ENCODE measurements around the gene IL16.
"Not testable (repeated sequence)": the region's sequence is repeated elsewhere in the genome, so short reads cannot be mapped to it uniquely, and the experiment has no call there.

Gene IL16

GRCh38 chr15:81196576-81197254, at the start of gene IL16:
TSS of gene IL16 (plus strand) at chr15:81196879. CDS start at chr15:81225400, 28,521 bp downstream.
- Mint-ChIP-seq H3K27me3 (peaks cover 55% of the 10 kb centered on the region), H3K36me3 (ENCODE audit: insufficient read depth) (no peaks in the 10 kb centered on the region), H3K4me1 (no peaks in the 10 kb centered on the region), H3K4me3 (no peak within 1 kb of the TSS), H3K9me3 (no peaks in the 10 kb centered on the region), H3K27ac (ENCODE audit: low read depth) (no peak within 1 kb of the TSS)
- DNase-seq (ENCODE audit: low spot score in 2 of 2): no peak
- ATAC-seq (replicated peaks; ENCODE audit: extremely low read depth, poor library complexity, severe bottlenecking): no peak

- ATAC-seq (replicated peaks; ENCODE audit: extremely low read depth, poor library complexity, severe bottlenecking): no peak
- Mint-ChIP-seq H3K27ac (ENCODE audit: low read depth) (no peak overlapping the region), H3K27me3 (peaks cover 24% of the 10 kb centered on the region), H3K36me3 (ENCODE audit: insufficient read depth) (no peaks in the 10 kb centered on the region), H3K4me1 (no peaks in the 10 kb centered on the region), H3K9me3 (no peaks in the 10 kb centered on the region), H3K4me3 (no peak overlapping the region)
- DNase-seq (ENCODE audit: low spot score in 2 of 2): no peak
Observed at GRCh38 chr15:81151389-81151788, 45.3 kb upstream of the IL16 start.

GRCh38 chr15:81152339-81152738, 44.3 kb upstream of the IL16 start:
- Mint-ChIP-seq H3K27me3 (peaks cover 24% of the 10 kb centered on the region), H3K36me3 (ENCODE audit: insufficient read depth) (no peaks in the 10 kb centered on the region), H3K9me3 (no peaks in the 10 kb centered on the region), H3K4me3 (no peak overlapping the region), H3K4me1 (no peaks in the 10 kb centered on the region), H3K27ac (ENCODE audit: low read depth) (no peak overlapping the region)
- DNase-seq (ENCODE audit: low spot score in 2 of 2) (no peak), ATAC-seq (replicated peaks; ENCODE audit: extremely low read depth, poor library complexity, severe bottlenecking) (no peak)

GRCh38 chr15:81152799-81153198, 43.9 kb upstream of the IL16 start:
- no peak overlapping the region for H3K27ac Mint-ChIP-seq (ENCODE audit: low read depth)
- no peaks in the 10 kb centered on the region for H3K9me3 Mint-ChIP-seq
- DNase-seq (ENCODE audit: low spot score in 2 of 2) (no peak), ATAC-seq (replicated peaks; ENCODE audit: extremely low read depth, poor library complexity, severe bottlenecking) (no peak)
- H3K36me3 Mint-ChIP-seq (ENCODE audit: insufficient read depth): no peaks in the 10 kb centered on the region
- no peak overlapping the region for H3K4me3 Mint-ChIP-seq
- no peaks in the 10 kb centered on the region for H3K4me1 Mint-ChIP-seq
- H3K27me3 Mint-ChIP-seq: peaks cover 24% of the 10 kb centered on the region

GRCh38 chr15:81155375-81156218, 41.1 kb upstream of the IL16 start:
- ATAC-seq (replicated peaks; ENCODE audit: extremely low read depth, poor library complexity, severe bottlenecking): no peak
- Mint-ChIP-seq H3K4me3 (no peak overlapping the region), H3K27me3 (peaks cover 22% of the 10 kb centered on the region), H3K27ac (ENCODE audit: low read depth) (no peak overlapping the region), H3K4me1 (no peaks in the 10 kb centered on the region), H3K36me3 (ENCODE audit: insufficient read depth) (no peaks in the 10 kb centered on the region), H3K9me3 (no peaks in the 10 kb centered on the region)
- DNase-seq (ENCODE audit: low spot score in 2 of 2): no peak

GRCh38 chr15:81156324-81156723, 40.4 kb upstream of the IL16 start:
- Mint-ChIP-seq H3K27ac (ENCODE audit: low read depth) (no peak overlapping the region), H3K4me3 (no peak overlapping the region), H3K9me3 (no peaks in the 10 kb centered on the region), H3K4me1 (peaks cover 3% of the 10 kb centered on the region), H3K27me3 (peaks cover 22% of the 10 kb centered on the region), H3K36me3 (ENCODE audit: insufficient read depth) (no peaks in the 10 kb centered on the region)
- no peak for ATAC-seq (replicated peaks; ENCODE audit: extremely low read depth, poor library complexity, severe bottlenecking)
- no peak for DNase-seq (ENCODE audit: low spot score in 2 of 2)

- no peak for DNase-seq (ENCODE audit: low spot score in 2 of 2)
- Mint-ChIP-seq H3K27ac (ENCODE audit: low read depth) (no peak overlapping the region), H3K27me3 (peaks cover 22% of the 10 kb centered on the region), H3K4me3 (no peak overlapping the region), H3K36me3 (ENCODE audit: insufficient read depth) (no peaks in the 10 kb centered on the region), H3K4me1 (peaks cover 8% of the 10 kb centered on the region), H3K9me3 (no peaks in the 10 kb centered on the region)
- no peak for ATAC-seq (replicated peaks; ENCODE audit: extremely low read depth, poor library complexity, severe bottlenecking)
Observed at GRCh38 chr15:81157195-81157938, 39.3 kb upstream of the IL16 start.

GRCh38 chr15:81157939-81158223, 38.8 kb upstream of the IL16 start:
- peaks cover 25% of the 10 kb centered on the region for H3K27me3 Mint-ChIP-seq
- peaks cover 8% of the 10 kb centered on the region for H3K4me1 Mint-ChIP-seq
- H3K4me3 Mint-ChIP-seq: no peak overlapping the region
- ATAC-seq (replicated peaks; ENCODE audit: extremely low read depth, poor library complexity, severe bottlenecking) (no peak), DNase-seq (ENCODE audit: low spot score in 2 of 2) (no peak)
- no peaks in the 10 kb centered on the region for H3K9me3 Mint-ChIP-seq
- no peaks in the 10 kb centered on the region for H3K36me3 Mint-ChIP-seq (ENCODE audit: insufficient read depth)
- H3K27ac Mint-ChIP-seq (ENCODE audit: low read depth): no peak overlapping the region

GRCh38 chr15:81158561-81158960, 38.1 kb upstream of the IL16 start:
- H3K27me3 Mint-ChIP-seq: peaks cover 25% of the 10 kb centered on the region
- not testable (repeated sequence) for H3K27ac Mint-ChIP-seq (ENCODE audit: low read depth); H3K36me3 Mint-ChIP-seq (ENCODE audit: insufficient read depth); H3K9me3 Mint-ChIP-seq; H3K4me3 Mint-ChIP-seq; ATAC-seq (replicated peaks; ENCODE audit: extremely low read depth, poor library complexity, severe bottlenecking); DNase-seq (ENCODE audit: low spot score in 2 of 2); H3K4me1 Mint-ChIP-seq

- Mint-ChIP-seq H3K4me3 (no peak overlapping the region), H3K9me3 (no peaks in the 10 kb centered on the region), H3K4me1 (peaks cover 8% of the 10 kb centered on the region), H3K36me3 (ENCODE audit: insufficient read depth) (no peaks in the 10 kb centered on the region), H3K27me3 (peaks cover 40% of the 10 kb centered on the region), H3K27ac (ENCODE audit: low read depth) (no peak overlapping the region)
- ATAC-seq (replicated peaks; ENCODE audit: extremely low read depth, poor library complexity, severe bottlenecking) (no peak), DNase-seq (ENCODE audit: low spot score in 2 of 2) (no peak)
Observed at GRCh38 chr15:81160312-81161159, 36.1 kb upstream of the IL16 start.

- peaks cover 8% of the 10 kb centered on the region for H3K4me1 Mint-ChIP-seq
- DNase-seq (ENCODE audit: low spot score in 2 of 2) (no peak), ATAC-seq (replicated peaks; ENCODE audit: extremely low read depth, poor library complexity, severe bottlenecking) (no peak)
- no peaks in the 10 kb centered on the region for H3K36me3 Mint-ChIP-seq (ENCODE audit: insufficient read depth)
- no peak overlapping the region for H3K4me3 Mint-ChIP-seq
- H3K27ac Mint-ChIP-seq (ENCODE audit: low read depth): no peak overlapping the region
- no peaks in the 10 kb centered on the region for H3K9me3 Mint-ChIP-seq
- peaks cover 40% of the 10 kb centered on the region for H3K27me3 Mint-ChIP-seq
Observed at GRCh38 chr15:81161160-81161673, 35.5 kb upstream of the IL16 start.

GRCh38 chr15:81161851-81162250, 34.8 kb upstream of the IL16 start:
- ATAC-seq (replicated peaks; ENCODE audit: extremely low read depth, poor library complexity, severe bottlenecking) (no peak), DNase-seq (ENCODE audit: low spot score in 2 of 2) (no peak)
- H3K4me1 Mint-ChIP-seq: peaks cover 8% of the 10 kb centered on the region
- no peak overlapping the region for H3K27ac Mint-ChIP-seq (ENCODE audit: low read depth)
- no peak overlapping the region for H3K4me3 Mint-ChIP-seq
- peaks cover 40% of the 10 kb centered on the region for H3K27me3 Mint-ChIP-seq
- H3K9me3 Mint-ChIP-seq: no peaks in the 10 kb centered on the region
- no peaks in the 10 kb centered on the region for H3K36me3 Mint-ChIP-seq (ENCODE audit: insufficient read depth)
